EH (cell line): Measurements from ENCODE around the gene MYH10.

Experiments
- DNase-seq: peaks from one replicate; pipeline ENCODE4 v3.0.0-alpha.2; 2015; ENCODE audit warnings: low read depth

MYH10 gene

GRCh38 chr17:8494506-8495111 is 135.9 kb downstream of the MYH10 start:
- DNase-seq = no peak

GRCh38 chr17:8494021-8494420 is 136.5 kb downstream of the MYH10 start:
- no peak for DNase-seq

GRCh38 chr17:8492121-8492520 is 138.4 kb downstream of the MYH10 start:
- DNase-seq = no peak

- DNase-seq = no peak
These were observed 140.1 kb downstream of the MYH10 start for GRCh38 chr17:8490256-8491023.

- peak; percentile 30 for DNase-seq
These were observed 140.7 kb downstream of the MYH10 start for GRCh38 chr17:8489841-8490240.

- DNase-seq = peak; percentile 96
These were observed 141.6 kb downstream of the MYH10 start for GRCh38 chr17:8488901-8489300.

GRCh38 chr17:8488491-8488890 is 142.0 kb downstream of the MYH10 start:
- DNase-seq = no peak

GRCh38 chr17:8487743-8488142 is 142.8 kb downstream of the MYH10 start:
- no peak for DNase-seq

- DNase-seq = no peak
These were observed 143.3 kb downstream of the MYH10 start for GRCh38 chr17:8487130-8487645.

GRCh38 chr17:8485491-8485890 is 145.0 kb downstream of the MYH10 start:
- DNase-seq = no peak

GRCh38 chr17:8484465-8484864 is 146.1 kb downstream of the MYH10 start:
- no peak for DNase-seq

GRCh38 chr17:8482546-8482945 is 148.0 kb downstream of the MYH10 start:
- DNase-seq = no peak

- no peak for DNase-seq
These were observed 148.8 kb downstream of the MYH10 start for GRCh38 chr17:8481703-8482102.

- DNase-seq = no peak
These were observed 149.4 kb downstream of the MYH10 start for GRCh38 chr17:8481089-8481488.

- DNase-seq = no peak
These were observed 150.2 kb downstream of the MYH10 start for GRCh38 chr17:8480011-8480976.

GRCh38 chr17:8479431-8479947 is 151.0 kb downstream of the MYH10 start:
- peak; percentile 79 for DNase-seq

- no peak for DNase-seq
These were observed 152.6 kb downstream of the MYH10 start for GRCh38 chr17:8477715-8478441.

GRCh38 chr17:8477171-8477570 is 153.4 kb downstream of the MYH10 start:
- DNase-seq = no peak

- no peak for DNase-seq
These were observed 153.8 kb downstream of the MYH10 start for GRCh38 chr17:8476741-8477140.

- no peak for DNase-seq
These were observed 154.7 kb downstream of the MYH10 start for GRCh38 chr17:8475781-8476180.

GRCh38 chr17:8475227-8475626 is 155.3 kb downstream of the MYH10 start:
- DNase-seq = no peak
